Astrocyte of the cerebellum (primary cell): ENCODE results near the gene ARPC2.
A peak's percentile ranks its signal among the peaks of the same experiment; 100 is the strongest.

Source experiments
- DNase-seq: peaks from one replicate; pipeline ENCODE4 v3.0.0-alpha.2; 2011; ENCODE audit warnings: low read depth
- H3K4me3 ChIP-seq: 2 replicates; pipeline ENCODE4 v1.5.1; 2011; ENCODE audit warnings: mild to moderate bottlenecking, low read depth, low read length, moderate library complexity
- in situ Hi-C: cut with HindIII; loops from 2 replicates; pipeline ENCODE4 v1.10.0; 2017; ENCODE audit warnings: low sequenced_read_pairs
- TF ChIP-seq, protein P1 (sequence below): IDR thresholded peaks from 2 replicates; pipeline ENCODE4 v1.5.1; 2012; ENCODE audit warnings: low read length, low read depth, moderate library complexity, mild to moderate bottlenecking; ENCODE audit errors: missing control alignments

The ARPC2 gene

DNA sequence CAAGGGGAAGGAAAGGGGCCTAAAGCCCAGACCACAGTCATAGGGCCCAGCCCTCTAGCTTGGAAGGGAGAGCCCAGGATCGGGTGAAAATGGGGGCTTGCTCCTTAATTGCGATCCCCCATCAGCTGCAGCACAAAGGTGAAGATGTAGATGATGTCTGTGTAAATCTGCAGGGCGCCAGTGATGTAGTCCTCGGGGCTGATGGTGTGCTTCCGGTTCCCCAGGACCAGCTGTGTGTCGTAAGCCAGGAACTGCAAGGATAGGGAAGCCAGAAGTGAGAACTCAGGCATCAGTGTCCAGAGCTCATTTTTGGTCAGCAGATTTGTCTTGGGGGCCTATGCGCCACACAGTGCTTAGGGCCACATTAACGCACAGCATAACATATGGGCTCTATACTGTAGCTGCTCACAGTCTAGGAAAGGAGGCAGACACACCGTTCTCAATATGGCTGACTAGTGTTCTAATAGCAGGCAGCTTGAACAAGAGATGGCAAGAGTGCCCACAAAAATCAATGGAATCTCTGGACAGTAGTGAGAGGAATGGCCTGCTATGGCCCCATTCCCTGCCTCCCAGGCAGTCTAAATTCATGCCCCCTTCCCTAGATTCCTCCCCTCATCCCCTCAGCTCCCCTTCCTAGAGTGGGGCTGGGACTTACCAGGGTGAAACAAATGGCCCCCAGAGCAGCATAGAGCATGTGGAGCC is 58.5 kb downstream of the ARPC2 start:
- H3K4me3 ChIP-seq, result no peak overlapping the region
- in situ Hi-C loops, result no loop called here
- no peak for DNase-seq
- TF ChIP-seq, protein P1, sequence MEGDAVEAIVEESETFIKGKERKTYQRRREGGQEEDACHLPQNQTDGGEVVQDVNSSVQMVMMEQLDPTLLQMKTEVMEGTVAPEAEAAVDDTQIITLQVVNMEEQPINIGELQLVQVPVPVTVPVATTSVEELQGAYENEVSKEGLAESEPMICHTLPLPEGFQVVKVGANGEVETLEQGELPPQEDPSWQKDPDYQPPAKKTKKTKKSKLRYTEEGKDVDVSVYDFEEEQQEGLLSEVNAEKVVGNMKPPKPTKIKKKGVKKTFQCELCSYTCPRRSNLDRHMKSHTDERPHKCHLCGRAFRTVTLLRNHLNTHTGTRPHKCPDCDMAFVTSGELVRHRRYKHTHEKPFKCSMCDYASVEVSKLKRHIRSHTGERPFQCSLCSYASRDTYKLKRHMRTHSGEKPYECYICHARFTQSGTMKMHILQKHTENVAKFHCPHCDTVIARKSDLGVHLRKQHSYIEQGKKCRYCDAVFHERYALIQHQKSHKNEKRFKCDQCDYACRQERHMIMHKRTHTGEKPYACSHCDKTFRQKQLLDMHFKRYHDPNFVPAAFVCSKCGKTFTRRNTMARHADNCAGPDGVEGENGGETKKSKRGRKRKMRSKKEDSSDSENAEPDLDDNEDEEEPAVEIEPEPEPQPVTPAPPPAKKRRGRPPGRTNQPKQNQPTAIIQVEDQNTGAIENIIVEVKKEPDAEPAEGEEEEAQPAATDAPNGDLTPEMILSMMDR, result no peak

DNA sequence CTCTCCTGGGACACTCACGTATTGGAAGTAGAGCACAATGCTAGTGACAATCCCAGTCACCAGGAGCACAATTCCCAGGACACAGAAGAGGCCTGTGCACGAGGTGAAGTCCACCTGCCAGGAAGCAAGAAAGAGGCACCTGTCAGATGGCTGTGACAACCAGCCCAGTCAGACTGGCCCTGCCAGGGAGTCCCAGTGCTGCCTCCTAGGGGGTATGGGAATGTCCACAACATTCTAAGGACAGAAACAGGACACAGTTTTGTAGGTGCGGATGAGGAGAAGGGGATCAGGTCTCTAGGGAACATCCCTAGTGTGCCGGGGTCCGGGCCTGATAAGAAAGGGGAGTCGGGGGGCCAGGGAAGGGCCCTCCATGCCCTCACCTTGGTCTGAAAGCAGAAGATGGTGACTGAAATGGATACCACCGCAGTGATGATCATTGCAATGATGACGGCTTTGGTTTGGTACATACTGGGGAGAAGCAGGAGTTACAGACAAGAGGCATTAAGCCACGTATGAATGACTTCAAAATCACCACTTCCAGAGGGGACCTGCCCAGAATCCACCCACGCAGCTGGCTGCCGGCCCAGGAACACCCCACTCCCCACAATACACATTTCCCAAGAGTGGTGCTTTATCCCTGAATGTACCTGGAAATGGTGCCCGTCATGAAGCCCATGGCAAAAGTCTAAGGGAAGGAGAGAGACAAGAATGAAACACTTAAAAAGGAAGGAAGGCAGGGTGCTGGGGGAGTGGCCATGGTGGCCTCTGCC is 60.2 kb downstream of the ARPC2 start:
- H3K4me3 ChIP-seq, result no peak overlapping the region
- in situ Hi-C loops, result no loop called here
- TF ChIP-seq, protein P1, result no peak
- DNase-seq, result no peak

- no peak for DNase-seq
- TF ChIP-seq, protein P1, result no peak
- H3K4me3 ChIP-seq, result no peak overlapping the region
- in situ Hi-C loops, result no loop called here
Observed at GRCh38 chr2:218277921-218278320, 60.9 kb downstream of the ARPC2 start.

- in situ Hi-C loops, result no loop called here
- H3K4me3 ChIP-seq, result no peak overlapping the region
- TF ChIP-seq, protein P1, result no peak
- DNase-seq, result no peak
Observed at GRCh38 chr2:218278531-218279360, 61.8 kb downstream of the ARPC2 start.

GRCh38 chr2:218280260-218280870 is 63.4 kb downstream of the ARPC2 start:
- TF ChIP-seq, protein P1, result no peak
- no peak overlapping the region for H3K4me3 ChIP-seq
- DNase-seq, result no peak
- in situ Hi-C loops, result no loop called here

DNA sequence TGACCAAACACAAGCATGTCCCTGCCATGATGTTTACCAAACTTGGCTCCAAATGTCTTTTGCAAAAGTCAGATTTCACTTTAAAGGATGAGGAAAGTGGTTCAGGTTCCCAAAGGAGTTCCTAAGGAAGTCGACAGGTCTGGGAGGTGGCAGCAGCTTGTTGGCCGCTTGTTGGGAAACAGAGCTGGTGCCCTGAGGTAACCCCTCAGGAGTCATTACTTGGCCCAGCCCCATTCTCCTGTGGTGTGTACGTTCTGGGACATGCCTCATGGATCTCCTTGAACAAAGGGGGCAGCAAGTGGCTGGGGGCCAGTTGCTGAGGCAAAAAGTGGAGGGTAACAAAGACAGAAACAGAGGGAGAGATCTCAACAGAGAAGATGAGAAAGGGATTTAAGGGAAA is 64.5 kb downstream of the ARPC2 start:
- peak; percentile 41 for DNase-seq
- TF ChIP-seq, protein P1, result no peak
- H3K4me3 ChIP-seq, result no peak overlapping the region
- in situ Hi-C loops, result no loop called here
